ENCODE results near the gene SPOCK1.

Gene SPOCK1

DNA sequence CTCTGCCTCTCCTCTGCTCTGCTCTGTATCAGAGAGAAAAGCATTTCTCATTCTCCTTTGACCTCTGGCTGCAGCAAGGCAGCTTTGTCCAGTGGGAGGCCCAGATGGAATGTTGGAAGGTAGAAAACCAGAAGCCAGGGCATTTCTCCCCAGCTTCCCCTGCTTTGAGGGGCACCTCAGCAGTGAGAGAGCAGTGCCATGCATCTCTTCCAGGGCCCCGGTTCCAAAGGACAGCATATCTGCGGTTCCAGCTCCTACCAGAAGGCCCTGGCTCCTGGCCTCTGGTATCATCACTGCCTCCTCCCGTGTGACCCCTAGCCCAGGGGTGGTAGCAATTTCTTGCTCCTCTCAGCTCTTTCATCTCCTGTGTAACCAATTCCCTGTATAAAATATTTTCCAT lies 190.8 kb downstream of the SPOCK1 start:
- H3K27ac ChIP-seq = no peak overlapping the region
- no peak overlapping the region for H3K4me3 ChIP-seq
- TF ChIP-seq, protein P1, sequence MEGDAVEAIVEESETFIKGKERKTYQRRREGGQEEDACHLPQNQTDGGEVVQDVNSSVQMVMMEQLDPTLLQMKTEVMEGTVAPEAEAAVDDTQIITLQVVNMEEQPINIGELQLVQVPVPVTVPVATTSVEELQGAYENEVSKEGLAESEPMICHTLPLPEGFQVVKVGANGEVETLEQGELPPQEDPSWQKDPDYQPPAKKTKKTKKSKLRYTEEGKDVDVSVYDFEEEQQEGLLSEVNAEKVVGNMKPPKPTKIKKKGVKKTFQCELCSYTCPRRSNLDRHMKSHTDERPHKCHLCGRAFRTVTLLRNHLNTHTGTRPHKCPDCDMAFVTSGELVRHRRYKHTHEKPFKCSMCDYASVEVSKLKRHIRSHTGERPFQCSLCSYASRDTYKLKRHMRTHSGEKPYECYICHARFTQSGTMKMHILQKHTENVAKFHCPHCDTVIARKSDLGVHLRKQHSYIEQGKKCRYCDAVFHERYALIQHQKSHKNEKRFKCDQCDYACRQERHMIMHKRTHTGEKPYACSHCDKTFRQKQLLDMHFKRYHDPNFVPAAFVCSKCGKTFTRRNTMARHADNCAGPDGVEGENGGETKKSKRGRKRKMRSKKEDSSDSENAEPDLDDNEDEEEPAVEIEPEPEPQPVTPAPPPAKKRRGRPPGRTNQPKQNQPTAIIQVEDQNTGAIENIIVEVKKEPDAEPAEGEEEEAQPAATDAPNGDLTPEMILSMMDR (IDR thresholded peaks at IDR 0.05) = no peak
- DNase-seq (ENCODE audit: low spot score) = no peak

DNA sequence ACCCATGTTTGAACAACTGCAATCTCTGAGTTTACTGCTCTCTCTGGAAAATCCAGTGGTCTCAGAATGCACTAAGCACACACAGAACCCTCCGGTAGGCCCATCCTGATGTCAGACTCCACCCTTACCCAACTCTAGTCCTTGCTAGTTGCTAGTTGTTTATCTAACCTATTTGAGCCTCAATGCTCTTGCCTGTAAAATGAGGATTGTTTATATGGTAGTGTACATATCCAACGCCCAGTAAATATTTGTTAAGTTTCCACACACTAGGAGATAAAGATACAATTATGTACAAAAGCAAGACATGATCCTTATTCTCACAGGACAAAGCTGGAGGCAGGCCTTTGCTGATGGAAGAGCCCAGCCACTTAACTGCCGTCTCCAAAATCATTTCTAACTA lies 192.2 kb downstream of the SPOCK1 start:
- no peak for DNase-seq (ENCODE audit: low spot score)
- Histone ChIP-seq H3K27ac (no peak overlapping the region), H3K4me3 (no peak overlapping the region)

DNA sequence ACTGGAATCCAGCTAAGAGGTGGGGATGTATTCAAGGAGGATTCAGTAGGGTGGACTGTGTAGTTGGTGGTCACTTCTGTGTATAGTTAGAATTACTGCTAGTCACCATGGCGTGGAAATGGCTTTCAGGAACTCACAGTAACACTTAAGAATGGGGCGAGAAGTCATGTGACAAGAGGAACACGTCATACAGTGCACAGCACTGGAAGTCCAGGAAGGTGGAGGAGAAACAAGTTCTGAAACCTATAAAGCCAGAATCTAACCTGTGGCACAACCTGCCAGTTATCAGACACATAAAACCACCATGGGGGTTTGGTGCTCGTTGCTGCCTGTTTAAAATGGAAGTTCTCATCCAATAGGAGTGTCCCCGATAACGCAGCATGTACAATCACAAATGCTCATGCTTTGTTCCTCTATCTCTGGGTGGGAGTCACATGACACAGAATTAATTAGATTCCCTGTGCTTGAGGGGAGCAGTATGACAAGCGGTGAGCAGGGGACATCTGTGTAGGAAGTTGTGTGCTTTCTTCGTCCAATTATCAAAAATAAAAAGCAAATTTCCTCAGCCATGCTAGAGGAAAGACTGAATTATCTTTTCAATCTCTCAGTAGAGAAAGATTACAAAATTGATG lies 193.0 kb downstream of the SPOCK1 start:
- DNase-seq (ENCODE audit: low spot score) = no peak
- no peak overlapping the region for H3K27ac ChIP-seq

More for the DNA sequence above, 192.2 kb downstream of the SPOCK1 start:
- TF ChIP-seq, protein P1 (IDR thresholded peaks at IDR 0.05) = no peak

DNA sequence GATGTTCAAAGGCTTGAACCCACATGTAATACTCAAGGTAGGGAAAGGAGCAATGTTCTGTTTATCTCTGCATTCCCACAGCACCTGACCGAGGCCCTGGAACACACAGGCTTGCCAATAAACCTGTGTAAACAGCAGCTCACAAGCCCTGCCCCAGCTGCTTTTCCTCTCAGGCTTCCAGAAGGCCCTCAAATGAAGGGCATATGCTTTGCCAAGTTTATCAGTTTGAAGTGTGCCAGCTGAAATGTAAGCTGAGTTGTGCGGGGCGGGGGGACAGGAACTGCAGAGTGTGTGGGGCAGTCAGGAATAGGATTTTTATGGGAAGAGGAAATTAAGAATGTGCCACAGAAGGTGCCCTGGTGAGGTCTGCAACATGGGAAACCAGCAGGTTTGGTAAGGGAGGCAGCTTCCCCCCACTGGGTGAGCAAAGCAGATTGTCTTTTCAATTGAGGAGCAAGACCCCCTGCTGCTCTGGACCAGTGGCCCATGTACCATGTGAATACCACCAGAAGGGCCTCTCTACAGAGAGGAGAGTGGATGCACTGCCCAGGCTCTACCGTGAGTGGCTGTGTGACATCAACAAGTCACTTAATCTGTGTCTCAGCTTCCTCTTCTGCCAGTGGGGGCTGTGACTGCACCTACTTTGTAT lies 194.8 kb downstream of the SPOCK1 start:
- Histone ChIP-seq H3K4me3 (no peak overlapping the region), H3K27ac (no peak overlapping the region)
- TF ChIP-seq, protein P1 (IDR thresholded peaks at IDR 0.05) = no peak
- no peak for DNase-seq (ENCODE audit: low spot score)

More for the DNA sequence above, 193.0 kb downstream of the SPOCK1 start:
- no peak overlapping the region for H3K4me3 ChIP-seq
- TF ChIP-seq, protein P1 (IDR thresholded peaks at IDR 0.05) = no peak

DNA sequence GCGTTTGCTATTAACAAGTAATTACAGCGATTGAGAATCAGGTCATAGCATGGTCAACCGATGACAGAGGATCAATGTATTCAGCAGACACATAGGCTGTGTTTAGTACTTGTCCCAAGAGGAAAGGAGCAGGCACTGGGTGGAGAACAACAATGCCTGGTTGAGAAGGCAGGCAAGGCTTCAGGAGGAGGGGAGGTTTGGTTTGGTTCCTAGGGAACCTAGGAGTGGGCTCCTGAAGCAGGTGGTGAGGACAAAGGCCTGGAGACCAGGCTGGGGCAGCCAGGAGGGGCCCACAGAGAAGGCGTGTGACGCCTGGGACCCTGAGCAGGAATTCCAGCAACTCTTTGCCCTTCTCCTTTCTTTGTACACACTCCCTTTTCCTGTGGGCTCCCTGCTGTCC lies 195.6 kb downstream of the SPOCK1 start:
- DNase-seq (ENCODE audit: low spot score) = no peak
- TF ChIP-seq, protein P1 (IDR thresholded peaks at IDR 0.05) = no peak
- Histone ChIP-seq H3K27ac (no peak overlapping the region), H3K4me3 (no peak overlapping the region)

DNA sequence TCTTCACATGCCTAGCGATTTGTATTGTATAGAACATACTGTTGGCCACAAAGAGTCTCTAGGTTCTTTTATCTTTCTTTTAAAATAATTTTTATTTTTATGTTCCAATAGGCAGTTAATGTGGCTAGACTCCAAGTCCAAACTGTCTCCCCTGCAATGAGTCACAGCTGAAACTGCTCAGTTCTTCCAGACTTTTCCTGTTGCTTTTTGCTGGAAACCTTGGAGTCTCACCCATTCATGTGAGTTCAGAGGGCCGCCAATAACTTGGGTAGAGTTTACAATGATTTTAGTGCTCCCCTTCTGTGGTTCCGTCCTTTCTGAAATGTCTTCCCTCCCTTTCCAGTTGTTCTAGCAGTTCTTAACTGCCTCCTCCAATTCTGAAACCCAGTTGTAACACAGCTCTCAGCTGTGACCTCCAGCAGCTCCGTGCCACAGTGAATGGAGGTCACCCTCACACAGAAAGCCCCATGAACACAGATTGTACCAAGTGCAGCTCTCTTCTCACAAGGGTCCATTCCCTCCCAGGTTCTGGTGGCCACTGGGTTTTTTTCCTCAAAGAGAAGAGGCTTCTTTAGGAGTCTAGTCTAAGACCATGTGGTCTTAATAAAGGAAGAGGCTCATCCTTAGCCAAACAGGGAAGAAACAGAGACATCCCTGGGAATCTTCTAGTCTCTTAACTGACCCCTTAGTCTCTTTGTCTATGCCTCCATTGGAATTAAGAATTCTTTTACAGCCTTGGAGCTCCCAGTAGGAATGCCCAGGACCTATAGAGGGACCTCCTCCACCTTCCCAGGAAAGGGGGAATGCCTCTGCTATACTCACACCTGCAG lies 198.5 kb downstream of the SPOCK1 start:
- DNase-seq (ENCODE audit: low spot score) = no peak
- no peak overlapping the region for H3K4me3 ChIP-seq
- peak overlapping the region in 1 of 2 donors; percentile 30 for H3K27ac ChIP-seq
- TF ChIP-seq, protein P1 (IDR thresholded peaks at IDR 0.05) = no peak
